GM19455 (cell line): ENCODE data around the gene POP7.
A peak's percentile ranks its signal among the peaks of the same experiment; 100 is the strongest.
"Not testable (repeated sequence)": the region's sequence is repeated elsewhere in the genome, so short reads cannot be mapped to it uniquely, and the experiment has no call there.

Experiments
- ATAC-seq: cut with Tn5 transposase; IDR thresholded peaks from one replicate; pipeline ENCODE4 v1.9.1; 2021; ENCODE audit not compliant: unreplicated experiment

POP7 gene

GRCh38 chr7:100691676-100692577 is 14.0 kb upstream of the POP7 start:
- ATAC-seq, result no peak

GRCh38 chr7:100692578-100692961 is 13.4 kb upstream of the POP7 start:
- ATAC-seq, result no peak

DNA sequence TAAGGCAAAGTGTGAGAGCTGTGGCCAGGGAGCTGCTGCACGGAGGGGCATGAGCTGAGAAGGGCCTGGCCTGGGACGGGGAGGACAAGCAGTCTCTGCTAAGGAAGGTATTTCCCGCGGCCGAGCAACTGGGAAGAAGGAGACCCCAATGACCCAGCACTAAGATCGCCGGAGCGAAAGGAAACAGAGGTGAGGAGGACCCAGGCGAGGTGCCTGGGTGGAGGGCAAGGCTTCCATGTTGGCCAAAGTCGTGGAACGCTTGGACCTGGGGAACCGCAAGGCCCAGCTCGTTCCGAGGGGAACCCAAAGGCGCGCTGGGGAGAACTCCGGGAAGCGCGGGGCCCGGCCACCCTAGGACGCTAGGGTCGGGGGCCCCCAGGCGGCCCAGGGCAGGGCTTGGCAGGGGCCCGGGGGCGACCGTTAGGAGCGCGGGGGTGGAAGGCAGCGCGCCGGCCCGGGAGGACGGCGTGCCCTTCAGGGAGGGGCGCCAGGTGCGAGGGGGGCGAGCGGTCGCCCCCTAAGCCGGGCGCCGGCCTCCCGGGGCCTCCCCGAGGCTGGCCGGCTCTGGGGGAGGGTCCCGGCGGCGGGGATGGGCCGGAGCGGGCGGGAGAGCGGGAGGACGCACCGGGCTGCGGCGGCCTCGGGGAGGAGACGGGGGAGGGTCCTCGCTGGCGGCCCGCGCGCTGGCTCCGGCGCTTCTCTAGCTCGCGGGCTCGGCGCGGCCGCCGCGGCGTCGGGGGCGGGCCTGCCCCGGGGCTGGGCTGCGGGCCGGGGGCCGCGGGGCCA is 12.4 kb upstream of the POP7 start:
- peak; percentile 29 for ATAC-seq

GRCh38 chr7:100694098-100694745 is 11.7 kb upstream of the POP7 start, which contains the start of gene GIGYF1:
GIGYF1 (minus strand) TSS chr7:100694250; CDS start chr7:100688238, 6,012 bp downstream.
- ATAC-seq, result peak; percentile 44

DNA sequence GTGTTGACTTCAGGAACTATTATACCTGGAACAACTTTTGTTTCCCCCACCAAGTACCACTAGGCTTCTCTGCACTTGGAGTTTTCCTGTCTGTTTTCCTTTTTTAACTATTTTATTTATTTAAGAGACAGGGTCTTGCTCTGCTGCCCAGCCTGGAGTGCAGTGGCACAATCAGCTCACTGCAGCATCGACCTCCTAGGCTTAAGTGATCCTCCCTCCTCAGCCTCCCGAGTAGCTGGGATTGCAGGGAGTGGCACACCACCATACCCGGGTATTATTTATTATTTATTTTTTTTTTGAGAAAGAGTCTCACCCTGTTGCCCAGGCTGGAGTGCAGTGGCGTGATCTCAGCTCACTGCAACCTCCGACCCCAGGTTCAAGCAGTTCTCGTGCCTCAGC is 9.8 kb upstream of the POP7 start:
- ATAC-seq, result no peak

- ATAC-seq, result no peak
Observed at GRCh38 chr7:100699018-100699417, 6.9 kb upstream of the POP7 start.

GRCh38 chr7:100701089-100701488 is 4.8 kb upstream of the POP7 start:
- not testable (repeated sequence) for ATAC-seq

GRCh38 chr7:100705320-100705752 is 585 bp upstream of the POP7 start:
- peak; percentile 59 for ATAC-seq

DNA sequence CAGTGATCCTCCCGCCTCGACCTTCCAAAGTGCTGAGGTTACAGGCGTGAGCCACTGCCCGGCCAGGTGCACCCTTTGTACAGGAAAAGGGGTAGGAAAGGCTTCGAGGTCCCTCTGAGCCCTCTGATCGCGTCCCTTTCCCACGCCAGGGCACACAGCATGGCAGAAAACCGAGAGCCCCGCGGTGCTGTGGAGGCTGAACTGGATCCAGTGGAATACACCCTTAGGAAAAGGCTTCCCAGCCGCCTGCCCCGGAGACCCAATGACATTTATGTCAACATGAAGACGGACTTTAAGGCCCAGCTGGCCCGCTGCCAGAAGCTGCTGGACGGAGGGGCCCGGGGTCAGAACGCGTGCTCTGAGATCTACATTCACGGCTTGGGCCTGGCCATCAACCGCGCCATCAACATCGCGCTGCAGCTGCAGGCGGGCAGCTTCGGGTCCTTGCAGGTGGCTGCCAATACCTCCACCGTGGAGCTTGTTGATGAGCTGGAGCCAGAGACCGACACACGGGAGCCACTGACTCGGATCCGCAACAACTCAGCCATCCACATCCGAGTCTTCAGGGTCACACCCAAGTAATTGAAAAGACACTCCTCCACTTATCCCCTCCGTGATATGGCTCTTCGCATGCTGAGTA is 871 bp downstream of the POP7 start:
- no peak for ATAC-seq

DNA sequence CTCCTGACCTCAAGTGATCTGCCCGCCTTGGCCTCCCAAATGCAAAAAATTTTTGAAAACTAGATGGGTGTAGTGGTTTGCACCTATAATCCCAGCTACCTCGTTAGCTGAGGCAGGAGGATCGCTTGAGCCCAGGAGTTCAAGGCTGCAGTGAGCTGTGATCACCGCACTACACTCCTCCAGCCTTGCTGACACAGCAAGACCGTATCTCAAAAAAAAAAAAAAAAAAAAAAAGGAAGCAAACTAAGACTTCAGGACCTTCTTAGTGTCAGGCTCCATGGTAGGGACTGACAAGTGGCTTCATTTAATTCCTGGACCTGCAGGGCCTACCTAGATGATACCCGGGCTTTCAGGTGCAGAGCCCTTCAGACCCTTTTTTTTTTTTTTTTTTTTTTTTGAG is 2.5 kb downstream of the POP7 start:
- ATAC-seq, result no peak

DNA sequence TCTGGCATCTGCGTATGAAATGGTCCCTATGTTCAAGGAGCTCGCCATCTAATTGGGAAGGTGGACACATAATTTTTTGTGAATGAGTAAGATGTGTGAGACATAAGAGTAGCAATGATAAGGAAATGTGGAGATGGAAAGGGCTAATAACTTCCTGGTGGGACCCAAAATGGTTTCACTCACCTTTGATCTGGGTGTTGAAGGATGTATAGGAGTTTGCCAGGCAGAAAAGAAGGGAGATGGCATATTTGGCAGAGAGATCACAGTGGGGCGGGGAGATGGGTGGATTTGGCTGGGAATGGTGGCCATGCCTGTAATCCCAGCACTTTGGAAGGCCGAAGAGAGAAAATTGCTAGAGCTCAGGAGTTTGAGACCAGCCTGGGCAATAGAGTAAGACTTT is 4.5 kb downstream of the POP7 start:
- ATAC-seq, result no peak

DNA sequence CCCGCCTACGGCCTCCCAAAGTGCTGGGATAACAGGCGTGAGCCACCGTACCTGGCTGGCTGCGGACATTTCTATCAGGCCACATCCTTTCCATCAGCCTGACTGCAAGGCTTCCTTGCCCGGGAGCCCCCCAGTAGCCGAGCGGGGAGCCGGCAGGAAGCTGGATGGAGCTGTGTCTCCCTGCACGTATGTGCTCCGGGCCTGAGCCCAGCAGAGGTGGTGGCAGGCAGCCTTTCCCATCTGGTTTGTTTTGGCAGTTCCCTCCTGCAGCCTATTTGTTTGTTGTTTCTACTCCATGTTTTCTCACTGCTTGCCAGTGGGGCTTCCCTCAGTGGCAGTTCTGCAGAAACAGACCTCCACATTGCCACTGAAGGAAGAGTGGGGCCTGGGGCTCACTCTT is 5.4 kb downstream of the POP7 start:
- ATAC-seq, result no peak

DNA sequence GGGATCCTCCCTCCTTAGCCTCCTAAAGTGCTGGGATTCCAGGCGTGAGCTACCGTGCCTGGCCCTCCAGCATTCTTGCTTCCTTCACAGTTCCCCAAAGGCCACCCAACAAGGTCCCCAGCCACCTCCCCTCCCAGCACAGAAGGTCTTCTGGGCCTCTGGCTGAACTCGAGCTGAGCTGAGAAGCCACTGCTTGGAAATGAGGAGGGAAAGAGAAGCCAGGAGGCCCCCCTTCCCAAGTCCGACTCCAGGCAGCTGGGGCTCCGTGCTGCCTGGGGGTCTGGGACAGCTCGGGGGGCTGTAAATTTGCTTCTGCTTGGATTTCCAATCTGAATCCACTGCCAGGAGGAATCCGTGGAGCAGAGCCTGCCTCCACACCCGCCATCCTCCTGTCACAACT is 8.8 kb downstream of the POP7 start:
- no peak for ATAC-seq

DNA sequence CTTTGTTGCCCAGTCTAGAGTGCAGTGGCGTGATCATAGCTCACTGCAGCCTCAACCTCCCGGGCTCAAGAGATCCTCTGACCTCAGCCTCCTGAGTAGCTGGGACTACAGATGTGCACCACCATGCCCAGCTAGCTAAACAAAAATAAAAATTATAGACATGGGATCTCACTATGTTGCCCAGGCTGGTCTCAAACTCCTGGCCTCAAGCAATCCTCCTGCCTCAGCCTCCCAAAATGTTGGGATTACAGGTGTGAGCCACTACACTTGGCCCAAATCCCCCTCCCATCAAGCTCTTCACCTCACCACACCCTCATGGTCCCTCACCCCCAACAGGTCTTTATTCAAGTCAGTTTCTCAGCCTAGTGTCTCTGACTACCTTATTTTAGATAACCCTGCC is 11.2 kb downstream of the POP7 start:
- ATAC-seq, result not testable (repeated sequence)

DNA sequence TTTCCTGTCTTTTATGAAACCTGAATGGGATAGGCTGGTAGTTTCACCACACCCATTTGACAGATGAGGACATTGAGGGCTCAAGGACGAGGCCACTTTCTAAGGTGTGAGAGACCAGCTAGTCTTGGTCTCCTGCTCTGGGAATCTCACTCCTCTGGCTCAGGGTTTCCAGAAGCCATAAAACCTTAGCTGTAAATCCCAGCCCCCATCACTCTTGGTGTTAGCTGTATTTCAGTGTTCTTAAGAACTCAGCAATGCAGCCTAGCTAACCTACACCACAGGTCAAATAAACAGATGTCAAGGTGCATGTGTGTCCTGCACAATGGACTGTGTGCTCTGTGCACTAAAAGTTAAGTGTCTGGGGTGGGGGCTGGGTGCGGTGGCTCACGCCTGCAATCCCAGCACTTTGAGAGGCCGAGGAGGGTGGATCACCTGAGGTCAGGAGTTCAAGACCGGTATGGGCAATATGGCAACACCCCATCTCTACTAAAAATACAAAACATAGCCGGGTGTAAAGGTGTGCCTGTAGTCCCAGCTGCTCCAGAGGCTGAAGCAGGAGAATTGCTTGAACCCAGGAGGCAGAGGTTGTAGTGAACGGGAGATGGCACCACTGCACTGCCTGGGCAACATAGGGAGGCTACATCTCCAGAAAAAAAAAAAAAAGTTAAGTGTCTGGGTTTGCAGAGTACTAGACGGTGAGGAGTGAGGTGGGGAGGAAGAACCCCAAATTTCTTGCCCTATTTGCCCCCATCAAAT is 13.8 kb downstream of the POP7 start:
- ATAC-seq, result no peak

DNA sequence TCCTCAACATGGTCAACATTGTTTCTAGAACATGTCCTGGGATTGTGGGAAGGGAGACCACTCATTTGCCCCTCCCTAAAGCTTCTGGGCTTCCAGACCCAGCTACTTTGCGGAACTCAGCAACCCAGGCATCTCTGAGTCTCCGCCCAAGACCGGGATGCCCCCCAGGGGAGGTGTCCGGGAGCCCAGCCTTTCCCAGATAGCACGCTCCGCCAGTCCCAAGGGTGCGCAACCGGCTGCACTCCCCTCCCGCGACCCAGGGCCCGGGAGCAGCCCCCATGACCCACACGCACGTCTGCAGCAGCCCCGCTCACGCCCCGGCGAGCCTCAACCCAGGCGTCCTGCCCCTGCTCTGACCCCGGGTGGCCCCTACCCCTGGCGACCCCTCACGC is 14.4 kb downstream of the POP7 start, which contains the start of gene EPO:
TSS of gene EPO (plus strand) at position 190 of the 392 bp plus-strand sequence. CDS start 513 bp downstream, outside the sequence.
- no peak for ATAC-seq

DNA sequence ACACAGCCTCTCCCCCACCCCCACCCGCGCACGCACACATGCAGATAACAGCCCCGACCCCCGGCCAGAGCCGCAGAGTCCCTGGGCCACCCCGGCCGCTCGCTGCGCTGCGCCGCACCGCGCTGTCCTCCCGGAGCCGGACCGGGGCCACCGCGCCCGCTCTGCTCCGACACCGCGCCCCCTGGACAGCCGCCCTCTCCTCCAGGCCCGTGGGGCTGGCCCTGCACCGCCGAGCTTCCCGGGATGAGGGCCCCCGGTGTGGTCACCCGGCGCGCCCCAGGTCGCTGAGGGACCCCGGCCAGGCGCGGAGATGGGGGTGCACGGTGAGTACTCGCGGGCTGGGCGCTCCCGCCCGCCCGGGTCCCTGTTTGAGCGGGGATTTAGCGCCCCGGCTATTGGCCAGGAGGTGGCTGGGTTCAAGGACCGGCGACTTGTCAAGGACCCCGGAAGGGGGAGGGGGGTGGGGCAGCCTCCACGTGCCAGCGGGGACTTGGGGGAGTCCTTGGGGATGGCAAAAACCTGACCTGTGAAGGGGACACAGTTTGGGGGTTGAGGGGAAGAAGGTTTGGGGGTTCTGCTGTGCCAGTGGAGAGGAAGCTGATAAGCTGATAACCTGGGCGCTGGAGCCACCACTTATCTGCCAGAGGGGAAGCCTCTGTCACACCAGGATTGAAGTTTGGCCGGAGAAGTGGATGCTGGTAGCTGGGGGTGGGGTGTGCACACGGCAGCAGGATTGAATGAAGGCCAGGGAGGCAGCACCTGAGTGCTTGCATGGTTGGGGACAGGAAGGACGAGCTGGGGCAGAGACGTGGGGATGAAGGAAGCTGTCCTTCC is 15.0 kb downstream of the POP7 start:
- ATAC-seq, result no peak

DNA sequence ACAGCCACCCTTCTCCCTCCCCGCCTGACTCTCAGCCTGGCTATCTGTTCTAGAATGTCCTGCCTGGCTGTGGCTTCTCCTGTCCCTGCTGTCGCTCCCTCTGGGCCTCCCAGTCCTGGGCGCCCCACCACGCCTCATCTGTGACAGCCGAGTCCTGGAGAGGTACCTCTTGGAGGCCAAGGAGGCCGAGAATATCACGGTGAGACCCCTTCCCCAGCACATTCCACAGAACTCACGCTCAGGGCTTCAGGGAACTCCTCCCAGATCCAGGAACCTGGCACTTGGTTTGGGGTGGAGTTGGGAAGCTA is 15.5 kb downstream of the POP7 start:
- no peak for ATAC-seq

GRCh38 chr7:100722480-100723212 is 16.7 kb downstream of the POP7 start:
- ATAC-seq, result no peak
